ENCODE measurements around the gene HBS1L.

The HBS1L gene

GRCh38 chr6:134928151-134928900 lies 126.3 kb downstream of the HBS1L start:
- no peak overlapping the region for H3K18ac ChIP-seq (ENCODE audit: low read length)
- H4K12ac ChIP-seq (ENCODE audit: low read depth, low read length): no peak overlapping the region
- no peak overlapping the region for H3K14ac ChIP-seq (ENCODE audit: low read length)
- H3K79me1 ChIP-seq (ENCODE audit: low read length): no peaks in the 10 kb centered on the region
- no peak overlapping the region for H2BK5ac ChIP-seq (ENCODE audit: low read depth, low read length, poor library complexity)
- H2AK5ac ChIP-seq (ENCODE audit: low read length): no peak overlapping the region
- no peak overlapping the region for H3K27ac ChIP-seq (ENCODE audit: low read depth, low read length)
- no peak for DNase-seq
- peaks cover 1% of the 10 kb centered on the region for H3K9me3 ChIP-seq (ENCODE audit: insufficient read depth, low read depth, low read length)
- no peak overlapping the region for H3K4me3 ChIP-seq (ENCODE audit: low read depth, low read length)
- H3K4me2 ChIP-seq (ENCODE audit: low read length): no peak overlapping the region
- no peaks in the 10 kb centered on the region for H3K4me1 ChIP-seq (ENCODE audit: control insufficient read depth in 1 of 2, insufficient read depth in 2 of 2, low read length in 2 of 2)
- H3K23ac ChIP-seq (ENCODE audit: low read length): no peak overlapping the region
- H2AFZ ChIP-seq (ENCODE audit: insufficient read depth, low read length, poor library complexity): no peak overlapping the region
- no peak overlapping the region for H4K91ac ChIP-seq (ENCODE audit: low read depth, low read length)
- H3K27me3 ChIP-seq (ENCODE audit: insufficient read depth, low read length): no peaks in the 10 kb centered on the region
- H3K36me3 ChIP-seq (ENCODE audit: control insufficient read depth in 1 of 2, insufficient read depth in 2 of 2, low read length in 2 of 2): no peaks in the 10 kb centered on the region
- no peak overlapping the region for H3K9ac ChIP-seq (ENCODE audit: low read length)
- no peak overlapping the region for H3K4ac ChIP-seq (ENCODE audit: low read depth, low read length)
- H4K8ac ChIP-seq (ENCODE audit: low read depth, low read length): no peak overlapping the region
- no peak overlapping the region for H2BK12ac ChIP-seq (ENCODE audit: low read length)
- no peaks in the 10 kb centered on the region for H3K79me2 ChIP-seq (ENCODE audit: control insufficient read depth, insufficient read depth, low read length, poor library complexity)
- WGBS (ENCODE audit: extremely low coverage, insufficient coverage, insufficient read length): no CpG with 5 or more reads among the region's 6 CpGs
- no peak overlapping the region for H2BK120ac ChIP-seq (ENCODE audit: insufficient read depth, low read length, poor library complexity)

GRCh38 chr6:134925800-134926199 lies 128.8 kb downstream of the HBS1L start:
- Histone ChIP-seq H2BK12ac (ENCODE audit: low read length) (no peak overlapping the region), H3K27ac (ENCODE audit: low read depth, low read length) (no peak overlapping the region), H3K36me3 (ENCODE audit: control insufficient read depth in 1 of 2, insufficient read depth in 2 of 2, low read length in 2 of 2) (no peaks in the 10 kb centered on the region), H4K8ac (ENCODE audit: low read depth, low read length) (no peak overlapping the region), H3K23ac (ENCODE audit: low read length) (no peak overlapping the region), H3K14ac (ENCODE audit: low read length) (no peak overlapping the region), H3K9me3 (ENCODE audit: insufficient read depth, low read depth, low read length) (no peaks in the 10 kb centered on the region), H3K4me1 (ENCODE audit: control insufficient read depth in 1 of 2, insufficient read depth in 2 of 2, low read length in 2 of 2) (no peaks in the 10 kb centered on the region), H3K27me3 (ENCODE audit: insufficient read depth, low read length) (no peaks in the 10 kb centered on the region), H3K9ac (ENCODE audit: low read length) (no peak overlapping the region), H2BK120ac (ENCODE audit: insufficient read depth, low read length, poor library complexity) (no peak overlapping the region), H4K12ac (ENCODE audit: low read depth, low read length) (no peak overlapping the region), H3K4ac (ENCODE audit: low read depth, low read length) (no peak overlapping the region), H2AFZ (ENCODE audit: insufficient read depth, low read length, poor library complexity) (no peak overlapping the region), H3K79me2 (ENCODE audit: control insufficient read depth, insufficient read depth, low read length, poor library complexity) (no peaks in the 10 kb centered on the region), H3K4me3 (ENCODE audit: low read depth, low read length) (no peak overlapping the region), H4K91ac (ENCODE audit: low read depth, low read length) (no peak overlapping the region), H3K4me2 (ENCODE audit: low read length) (no peak overlapping the region), H3K79me1 (ENCODE audit: low read length) (no peaks in the 10 kb centered on the region), H2AK5ac (ENCODE audit: low read length) (no peak overlapping the region), H3K18ac (ENCODE audit: low read length) (no peak overlapping the region), H2BK5ac (ENCODE audit: low read depth, low read length, poor library complexity) (no peak overlapping the region)
- no CpG with 5 or more reads among the region's 3 CpGs for whole genome bisulfite sequencing (ENCODE audit: extremely low coverage, insufficient coverage, insufficient read length)
- DNase-seq: peak; percentile 92 to 94

- Histone ChIP-seq H4K8ac (ENCODE audit: low read depth, low read length) (no peak overlapping the region), H4K91ac (ENCODE audit: low read depth, low read length) (no peak overlapping the region), H3K36me3 (ENCODE audit: control insufficient read depth in 1 of 2, insufficient read depth in 2 of 2, low read length in 2 of 2) (no peaks in the 10 kb centered on the region), H3K4ac (ENCODE audit: low read depth, low read length) (no peak overlapping the region), H3K27ac (ENCODE audit: low read depth, low read length) (no peak overlapping the region), H3K9me3 (ENCODE audit: insufficient read depth, low read depth, low read length) (no peaks in the 10 kb centered on the region), H3K9ac (ENCODE audit: low read length) (no peak overlapping the region), H3K79me1 (ENCODE audit: low read length) (no peaks in the 10 kb centered on the region), H3K79me2 (ENCODE audit: control insufficient read depth, insufficient read depth, low read length, poor library complexity) (no peaks in the 10 kb centered on the region), H2AFZ (ENCODE audit: insufficient read depth, low read length, poor library complexity) (no peak overlapping the region), H3K27me3 (ENCODE audit: insufficient read depth, low read length) (no peaks in the 10 kb centered on the region), H3K18ac (ENCODE audit: low read length) (no peak overlapping the region), H3K4me2 (ENCODE audit: low read length) (no peak overlapping the region), H3K14ac (ENCODE audit: low read length) (no peak overlapping the region), H2BK12ac (ENCODE audit: low read length) (no peak overlapping the region), H3K23ac (ENCODE audit: low read length) (no peak overlapping the region), H2BK5ac (ENCODE audit: low read depth, low read length, poor library complexity) (no peak overlapping the region), H4K12ac (ENCODE audit: low read depth, low read length) (no peak overlapping the region), H2AK5ac (ENCODE audit: low read length) (no peak overlapping the region), H3K4me1 (ENCODE audit: control insufficient read depth in 1 of 2, insufficient read depth in 2 of 2, low read length in 2 of 2) (no peaks in the 10 kb centered on the region), H3K4me3 (ENCODE audit: low read depth, low read length) (no peak overlapping the region), H2BK120ac (ENCODE audit: insufficient read depth, low read length, poor library complexity) (no peak overlapping the region)
- no peak for DNase-seq
- WGBS (ENCODE audit: extremely low coverage, insufficient coverage, insufficient read length): no CpG with 5 or more reads among the region's 6 CpGs
Measured at GRCh38 chr6:134921721-134922261, 132.8 kb downstream of the HBS1L start.

- Histone ChIP-seq H4K12ac (ENCODE audit: low read depth, low read length) (no peak overlapping the region), H2BK5ac (ENCODE audit: low read depth, low read length, poor library complexity) (no peak overlapping the region), H3K14ac (ENCODE audit: low read length) (no peak overlapping the region), H3K9ac (ENCODE audit: low read length) (no peak overlapping the region), H3K79me1 (ENCODE audit: low read length) (no peaks in the 10 kb centered on the region), H4K8ac (ENCODE audit: low read depth, low read length) (no peak overlapping the region), H3K4me1 (ENCODE audit: control insufficient read depth in 1 of 2, insufficient read depth in 2 of 2, low read length in 2 of 2) (no peaks in the 10 kb centered on the region), H3K36me3 (ENCODE audit: control insufficient read depth in 1 of 2, insufficient read depth in 2 of 2, low read length in 2 of 2) (no peaks in the 10 kb centered on the region), H3K18ac (ENCODE audit: low read length) (no peak overlapping the region), H3K9me3 (ENCODE audit: insufficient read depth, low read depth, low read length) (no peaks in the 10 kb centered on the region), H2AFZ (ENCODE audit: insufficient read depth, low read length, poor library complexity) (no peak overlapping the region), H3K4me2 (ENCODE audit: low read length) (no peak overlapping the region), H3K27me3 (ENCODE audit: insufficient read depth, low read length) (no peaks in the 10 kb centered on the region), H3K4me3 (ENCODE audit: low read depth, low read length) (no peak overlapping the region), H3K4ac (ENCODE audit: low read depth, low read length) (no peak overlapping the region), H3K23ac (ENCODE audit: low read length) (no peak overlapping the region), H2BK12ac (ENCODE audit: low read length) (no peak overlapping the region), H3K27ac (ENCODE audit: low read depth, low read length) (no peak overlapping the region), H4K91ac (ENCODE audit: low read depth, low read length) (no peak overlapping the region), H2BK120ac (ENCODE audit: insufficient read depth, low read length, poor library complexity) (no peak overlapping the region), H2AK5ac (ENCODE audit: low read length) (no peak overlapping the region), H3K79me2 (ENCODE audit: control insufficient read depth, insufficient read depth, low read length, poor library complexity) (no peaks in the 10 kb centered on the region)
- no peak for DNase-seq
- no CpG with 5 or more reads among the region's 5 CpGs for WGBS (ENCODE audit: extremely low coverage, insufficient coverage, insufficient read length)
Measured at GRCh38 chr6:134921276-134921675, 133.3 kb downstream of the HBS1L start.

All from trophoblast cell (in vitro differentiated cells and primary cell).